Esophagus muscularis mucosa (tissue), 4 donors: ENCODE results near the gene SEMA6A. TPM values are rescaled to one million over a fixed set of nuclear protein-coding genes. Genes with fewer than 3 reads are reported as not detected.
A peak's percentile ranks its signal among the peaks of the same experiment; 100 is the strongest.

Experiments
- DNase-seq: peaks from one replicate; pipeline ENCODE4 v3.0.0-alpha.2; 2017; ENCODE audit errors: extremely low spot score
- H3K27ac ChIP-seq, 4 donors: fragments of 200-600 bp; sonication (generic); replicated peaks in 1 of 4; 1 replicate in 3 of 4; 2 replicates in 1 of 4; pipeline ENCODE4 v1.5.1; 2016 to 2019; ENCODE audit warnings: mild to moderate bottlenecking in 1 of 4
- H3K27me3 ChIP-seq, 4 donors: fragments of 200-600 bp; sonication (generic); one replicate each; pipeline versions ENCODE4 v1.5.1 to v1.6.0; 2016 to 2019
- H3K36me3 ChIP-seq, 4 donors: fragments of 200-600 bp; sonication (generic); one replicate each; pipeline ENCODE4 v1.5.1; 2016 to 2019
- H3K4me1 ChIP-seq, 4 donors: fragments of 200-600 bp; sonication (generic); one replicate each; pipeline ENCODE4 v1.5.1; 2016 to 2019
- H3K4me3 ChIP-seq, 4 donors: fragments of 200-600 bp; sonication (generic); 1 replicate in 2 of 4; 2 replicates in 2 of 4; pipeline ENCODE4 v1.5.1; 2016 to 2019; ENCODE audit warnings: mild to moderate bottlenecking in 4 of 4, moderate library complexity in 1 of 4
- H3K9me3 ChIP-seq, 4 donors: fragments of 200-600 bp; sonication (generic); 1 replicate in 3 of 4; 2 replicates in 1 of 4; pipeline ENCODE4 v1.5.1; 2016 to 2019
- CTCF ChIP-seq, 3 experiments: fragments of 200-600 bp in 2 of 3; fragments of 450-650 bp in 1 of 3; sonication (generic) in 2 of 3; IDR thresholded peaks; one replicate each; pipeline ENCODE4 v1.5.1; 2017 to 2019; ENCODE audit warnings: antibody characterized with exemption in 3 of 3, mild to moderate bottlenecking in 2 of 3, moderate library complexity in 1 of 3
- EP300 ChIP-seq: sonication (generic); formaldehyde crosslinking; IDR thresholded peaks from one replicate; pipeline ENCODE4 v1.6.1; 2017; ENCODE audit warnings: antibody characterized with exemption
- POLR2A ChIP-seq: fragments of 450-650 bp; IDR thresholded peaks from one replicate; pipeline ENCODE4 v1.6.1; 2017; ENCODE audit warnings: antibody characterized with exemption, moderate library complexity, mild to moderate bottlenecking, low read depth
- POLR2AphosphoS5 ChIP-seq, 2 donors: sonication (generic); formaldehyde crosslinking; IDR thresholded peaks; one replicate each; pipeline ENCODE4 v1.6.1; 2017; ENCODE audit warnings: antibody characterized with exemption in 2 of 2
- WGBS: methylation state at CpG from one replicate; pipeline ENCODE4 v1.1.5; 2018; 5-methylcytosine and 5-hydroxymethylcytosine counted together
- intact Hi-C: fragments of 100-400 bp; cut with DNase I; formaldehyde crosslinking; loops from one replicate; pipeline ENCODE4 v1.15.1; 2023
- total RNA-seq, 4 donors: library from RNA; depleted of rRNA; stranded (reverse); fragments of >200 nt; gene quantifications; one replicate each; pipeline versions ENCODE4 v1.1.0 to v1.2.1, GENCODE V29; 2016

The SEMA6A gene
- total RNA-seq, 4 donors from 2014 or later = 10.9 to 20.9 (median 14.3) TPM

DNA sequence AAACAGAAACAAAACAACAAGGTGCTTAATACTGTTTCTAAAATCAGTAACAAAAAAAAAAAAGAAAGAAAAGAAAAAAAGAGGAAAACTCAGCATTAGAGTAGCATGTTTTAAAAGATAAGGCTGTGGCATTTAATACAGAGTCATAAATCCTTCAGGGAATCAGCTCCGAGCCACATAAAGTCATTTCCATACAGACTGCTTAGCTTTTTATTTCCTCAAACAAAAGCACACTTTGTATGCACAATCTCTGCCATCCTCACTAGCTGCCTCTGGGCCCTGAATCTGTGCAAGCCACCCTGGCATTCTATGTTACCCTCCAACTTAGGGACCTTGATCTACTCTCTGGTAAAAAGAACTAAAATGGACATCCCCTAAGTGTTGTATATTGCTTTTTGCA, 87.6 kb downstream of the SEMA6A start:
- DNase-seq = peak; percentile 31
- Histone ChIP-seq H3K27ac (no peak overlapping the region), H3K27me3 (no peaks in the 10 kb centered on the region), H3K9me3 (no peaks in the 10 kb centered on the region), H3K4me1 (peaks cover 0 to under 1% (median 0%) of the 10 kb centered on the region in 4 donors), H3K36me3 (peaks cover 0 to 37% (median 12%) of the 10 kb centered on the region in 4 donors), H3K4me3 (no peak overlapping the region)
- WGBS = 74% methylated on average over 1 of the region's 1 CpG
- no peak for TF ChIP-seq POLR2AphosphoS5 (IDR thresholded peaks at IDR 0.05)
- TF ChIP-seq POLR2A = no peak
- TF ChIP-seq EP300 = no peak
- no peak for TF ChIP-seq CTCF (IDR thresholded peaks at IDR 0.05)
- intact Hi-C loops = no loop called here

DNA sequence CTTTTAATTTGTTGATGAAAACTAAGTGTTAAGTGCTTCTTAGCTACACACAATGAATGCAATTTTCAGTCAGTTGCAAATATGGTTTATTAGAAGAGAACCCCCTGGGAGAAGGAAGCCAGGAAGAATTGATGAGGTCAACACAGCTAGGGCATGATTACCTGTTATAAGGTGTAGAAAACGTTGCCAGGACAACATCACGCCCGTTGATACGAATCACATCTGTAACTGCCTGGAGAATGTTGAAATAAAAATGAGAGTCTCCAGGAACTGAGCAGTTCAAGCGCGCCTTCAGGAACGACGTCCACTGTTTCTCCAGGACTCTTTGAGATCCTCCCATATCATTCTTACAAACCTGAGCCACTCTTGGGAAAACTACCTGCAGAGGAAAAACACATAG, 88.0 kb downstream of the SEMA6A start:
- Histone ChIP-seq H3K36me3 (peaks cover 0 to 41% (median 14%) of the 10 kb centered on the region in 4 donors), H3K27ac (no peak overlapping the region), H3K27me3 (no peaks in the 10 kb centered on the region), H3K4me3 (no peak overlapping the region), H3K9me3 (no peaks in the 10 kb centered on the region), H3K4me1 (no peaks in the 10 kb centered on the region)
- intact Hi-C loops = no loop called here
- TF ChIP-seq CTCF (IDR thresholded peaks at IDR 0.05) (no peak), POLR2AphosphoS5 (IDR thresholded peaks at IDR 0.05) (no peak), EP300 (no peak), POLR2A (no peak)
- peak; percentile 29 for DNase-seq
- WGBS = 57% methylated on average over 8 of the region's 8 CpGs

DNA sequence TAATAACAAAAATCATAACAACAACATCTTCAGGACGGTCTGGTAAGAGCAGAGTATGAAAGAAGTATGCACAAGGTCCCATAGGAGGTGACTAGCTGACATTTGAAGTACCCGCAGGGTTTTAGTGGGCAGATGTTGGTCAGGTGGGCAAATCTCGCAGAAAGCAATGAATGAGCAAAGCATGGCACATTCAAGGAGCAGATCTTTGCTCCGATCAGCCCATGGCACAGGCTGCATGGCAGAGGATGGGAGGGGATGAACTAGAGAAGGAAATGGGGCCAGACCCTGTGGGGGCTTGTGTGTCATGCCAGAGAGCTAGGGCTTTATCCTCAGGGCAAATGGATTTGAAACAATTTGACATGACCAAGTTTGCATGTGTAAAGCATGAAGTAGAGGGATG, 90.0 kb downstream of the SEMA6A start:
- Histone ChIP-seq H3K27ac (no peak overlapping the region), H3K4me1 (no peaks in the 10 kb centered on the region), H3K36me3 (peaks cover 0 to 52% (median 16%) of the 10 kb centered on the region in 4 donors), H3K4me3 (no peak overlapping the region), H3K27me3 (no peaks in the 10 kb centered on the region), H3K9me3 (no peaks in the 10 kb centered on the region)
- intact Hi-C loops = no loop called here
- TF ChIP-seq POLR2A (no peak), EP300 (no peak), CTCF (IDR thresholded peaks at IDR 0.05) (no peak), POLR2AphosphoS5 (IDR thresholded peaks at IDR 0.05) (no peak)
- peak; percentile 55 for DNase-seq
- WGBS = 86% methylated on average over 4 of the region's 4 CpGs

GRCh38 chr5:116482394-116482793, 92.2 kb downstream of the SEMA6A start:
- TF ChIP-seq EP300 (no peak), POLR2A (no peak), POLR2AphosphoS5 (IDR thresholded peaks at IDR 0.05) (no peak), CTCF (IDR thresholded peaks at IDR 0.05) (no peak)
- Histone ChIP-seq H3K4me1 (no peaks in the 10 kb centered on the region), H3K4me3 (no peak overlapping the region), H3K9me3 (peaks cover 0 to 2% (median under 1%) of the 10 kb centered on the region in 4 donors), H3K27ac (no peak overlapping the region), H3K27me3 (no peaks in the 10 kb centered on the region), H3K36me3 (peaks cover 2 to 57% (median 30%) of the 10 kb centered on the region in 4 donors)
- DNase-seq = no peak
- WGBS = 100% methylated on average over 1 of the region's 1 CpG
- intact Hi-C loops = no loop called here

DNA sequence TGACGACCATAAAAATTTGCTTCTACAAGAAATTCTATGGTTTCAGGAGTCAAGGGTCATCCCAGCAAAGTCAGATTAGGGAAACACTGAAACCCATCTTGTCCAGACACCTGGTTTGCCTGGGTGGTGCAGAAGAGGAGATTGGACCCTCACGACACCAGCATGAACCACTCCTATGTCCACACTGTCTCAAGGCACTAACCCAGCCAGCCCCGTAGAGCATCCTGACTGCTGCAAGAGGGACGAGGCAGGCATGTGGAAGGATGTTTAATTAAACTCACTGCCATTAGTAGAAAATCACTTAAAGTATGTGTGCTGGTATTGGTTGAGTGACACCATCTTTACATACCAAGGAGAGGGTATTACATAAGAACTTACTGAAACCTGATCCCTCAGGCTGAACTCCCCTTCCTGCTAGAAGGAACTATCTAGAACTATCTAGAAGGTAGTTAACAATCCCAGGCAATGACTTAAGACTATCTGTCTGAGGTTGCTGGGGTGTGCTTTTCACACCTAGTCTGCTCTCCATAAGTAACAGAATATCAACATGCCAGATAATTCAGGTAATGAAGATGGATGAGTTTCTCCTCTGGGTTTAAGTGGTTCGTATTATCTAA, 93.6 kb downstream of the SEMA6A start:
- Histone ChIP-seq H3K4me1 (no peaks in the 10 kb centered on the region), H3K4me3 (no peak overlapping the region), H3K36me3 (peaks cover 5 to 52% (median 34%) of the 10 kb centered on the region in 4 donors), H3K27me3 (no peaks in the 10 kb centered on the region), H3K27ac (no peak overlapping the region), H3K9me3 (peaks cover 0 to 10% (median 8%) of the 10 kb centered on the region in 4 donors)
- intact Hi-C loops = no loop called here
- 99% methylated on average over 5 of the region's 5 CpGs for WGBS
- TF ChIP-seq CTCF (IDR thresholded peaks at IDR 0.05) (no peak), POLR2A (no peak), EP300 (no peak)
- peak; percentile 55 for DNase-seq
